ENCODE data around the gene GCC2. TPM values are rescaled to one million over a fixed set of nuclear protein-coding genes. Genes with fewer than 3 reads are reported as not detected.
"Not testable (repeated sequence)": the region's sequence is repeated elsewhere in the genome, so short reads cannot be mapped to it uniquely, and the experiment has no call there.

The GCC2 gene
- total RNA-seq, 4 donors from 2014 or later, result 18.9 to 59.1 (median 24.1) TPM

- no peak for DNase-seq (ENCODE audit: low spot score)
- no peak for ATAC-seq (ENCODE audit: low FRiP score)
- no peak for TF ChIP-seq CTCF (IDR thresholded peaks at IDR 0.05)
Measured at GRCh38 chr2:108417254-108417653, 31.8 kb upstream of the GCC2 start.

- DNase-seq (ENCODE audit: low spot score) (no peak), ATAC-seq (ENCODE audit: low FRiP score) (no peak)
- no peak for TF ChIP-seq CTCF (IDR thresholded peaks at IDR 0.05)
Measured at GRCh38 chr2:108418416-108418815, 30.6 kb upstream of the GCC2 start.

- no peak for ATAC-seq (ENCODE audit: low FRiP score)
- TF ChIP-seq CTCF (IDR thresholded peaks at IDR 0.05), result no peak
- no peak for DNase-seq (ENCODE audit: low spot score)
Measured at GRCh38 chr2:108423067-108423466, 25.9 kb upstream of the GCC2 start.

- ATAC-seq (ENCODE audit: low FRiP score) (no peak), DNase-seq (ENCODE audit: low spot score) (no peak)
- no peak for TF ChIP-seq CTCF (IDR thresholded peaks at IDR 0.05)
Measured at GRCh38 chr2:108423502-108424251, 25.3 kb upstream of the GCC2 start.

- no peak for TF ChIP-seq CTCF (IDR thresholded peaks at IDR 0.05)
- no peak for ATAC-seq (ENCODE audit: low FRiP score)
- no peak for DNase-seq (ENCODE audit: low spot score)
Measured at GRCh38 chr2:108428286-108429009, 20.6 kb upstream of the GCC2 start.

GRCh38 chr2:108435578-108435977, 13.4 kb upstream of the GCC2 start:
- ATAC-seq (ENCODE audit: low FRiP score); DNase-seq (ENCODE audit: low spot score): not testable (repeated sequence)

GRCh38 chr2:108436976-108437375, 12.0 kb upstream of the GCC2 start:
- ATAC-seq (ENCODE audit: low FRiP score), result no peak
- TF ChIP-seq CTCF (IDR thresholded peaks at IDR 0.05), result no peak

More at GRCh38 chr2:108436976-108437375, 12.0 kb upstream of the GCC2 start:
- DNase-seq (ENCODE audit: low spot score), result no peak
